K562 (cell line): ENCODE data around the gene CFAP70. TPM values are rescaled to one million over a fixed set of nuclear protein-coding genes. Genes with fewer than 3 reads are reported as not detected.

Experiments used
- FOXK1 ChIP-seq: sonication (generic); formaldehyde crosslinking; IDR thresholded peaks from 2 replicates; pipeline ENCODE4 v1.8.0; 2022; ENCODE audit warnings: missing genetic modification reagents, mild to moderate bottlenecking, borderline replicate concordance
- MAFG ChIP-seq: fragments of 450-650 bp; conservative IDR thresholded peaks from 2 replicates; pipeline ENCODE4 v1.6.1; 2016; ENCODE audit warnings: missing genetic modification characterization, missing compliant biosample characterization
- MYC ChIP-seq, 2 experiments: fragments of 250-450 bp in 1 of 2; sonication (Bioruptor Pico) in 1 of 2; IDR thresholded peaks; 2 replicates each; pipeline versions ENCODE4 v1.5.1 to v1.6.1; 2012 to 2021; ENCODE audit warnings: low read depth in 2 of 2, borderline replicate concordance in 1 of 2, improper control_type of control experiment in 1 of 2, low read length in 1 of 2, mild to moderate bottlenecking in 1 of 2, moderate library complexity in 1 of 2
- NEUROD1 ChIP-seq: fragments of 150-350 bp; IDR thresholded peaks from 2 replicates; pipeline ENCODE4 v1.6.1; 2014; ENCODE audit warnings: borderline replicate concordance, low read length, low read depth; ENCODE audit not compliant: partially characterized antibody
- TAL1 ChIP-seq: fragments of 450-650 bp; IDR thresholded peaks from 2 replicates; pipeline ENCODE4 v1.6.1; 2016; ENCODE audit warnings: mild to moderate bottlenecking
- ZBED1 ChIP-seq: IDR thresholded peaks from 2 replicates; pipeline ENCODE4 v1.6.1; 2014
- ZNF133 ChIP-seq: fragments of 250-450 bp; sonication (Bioruptor Pico); IDR thresholded peaks from 2 replicates; pipeline ENCODE4 v1.4.0; 2020; ENCODE audit warnings: mild to moderate bottlenecking
- polyA plus RNA-seq, 8 experiments: library from polyadenylated mRNA; depleted of rRNA in 4 of 8; stranded (reverse) in 5 of 8; unstranded in 3 of 8; fragments of >200 nt; fragmentation: Nextera tagmentation in 2 of 8; fragmentation: Illumina TruSeq in 1 of 8; extraction: Ambion mirVana in 2 of 8; extraction: Trizol in 1 of 8; gene quantifications; 2 replicates each; pipeline versions ENCODE4 v1.2.1 to v1.2.3, GENCODE V29; 2011 to 2014; ENCODE audit warnings: inconsistent platforms in 1 of 8, missing spikeins in 1 of 8
- total RNA-seq, 7 experiments: library from RNA; depleted of rRNA in 6 of 7; stranded (reverse); fragments of >200 nt in 6 of 7; fragmentation: Illumina TruSeq in 2 of 7; extraction: Trizol in 2 of 7; gene quantifications; 2 replicates each; pipeline versions ENCODE4 v1.2.1 to v1.2.3, GENCODE V29; 2011 to 2021; ENCODE audit warnings: low replicate concordance in 1 of 7
- TF ChIP-seq, protein P1 (sequence below), 3 experiments: fragments of 200-800 bp in 1 of 3; fragments of 250-450 bp in 1 of 3; fragments of 450-650 bp in 1 of 3; sonication (Bioruptor Pico) in 1 of 3; sonication (Bioruptor generic) in 1 of 3; formaldehyde crosslinking in 1 of 3; IDR thresholded peaks; 2 replicates each; pipeline versions ENCODE4 v1.6.1 to v1.8.0; 2016 to 2022; ENCODE audit warnings: mild to moderate bottlenecking in 2 of 3, missing genetic modification characterization in 2 of 3, missing compliant biosample characterization in 1 of 3, moderate library complexity in 1 of 3
- TF ChIP-seq, protein P2 (sequence below), 2 experiments: fragments of 450-650 bp; formaldehyde crosslinking in 1 of 2; IDR thresholded peaks; 2 replicates each; pipeline versions ENCODE4 v1.4.0 to v1.6.1; 2014 to 2020; ENCODE audit warnings: mild to moderate bottlenecking in 2 of 2, borderline replicate concordance in 1 of 2, low read depth in 1 of 2

The CFAP70 gene
- total and polyA plus RNA-seq, 9 of the 15 experiments (the other 6 are each of a cell fraction or from before 2014, with no cell fraction given), result 0.27 to 1.6 (median 0.86) TPM

DNA sequence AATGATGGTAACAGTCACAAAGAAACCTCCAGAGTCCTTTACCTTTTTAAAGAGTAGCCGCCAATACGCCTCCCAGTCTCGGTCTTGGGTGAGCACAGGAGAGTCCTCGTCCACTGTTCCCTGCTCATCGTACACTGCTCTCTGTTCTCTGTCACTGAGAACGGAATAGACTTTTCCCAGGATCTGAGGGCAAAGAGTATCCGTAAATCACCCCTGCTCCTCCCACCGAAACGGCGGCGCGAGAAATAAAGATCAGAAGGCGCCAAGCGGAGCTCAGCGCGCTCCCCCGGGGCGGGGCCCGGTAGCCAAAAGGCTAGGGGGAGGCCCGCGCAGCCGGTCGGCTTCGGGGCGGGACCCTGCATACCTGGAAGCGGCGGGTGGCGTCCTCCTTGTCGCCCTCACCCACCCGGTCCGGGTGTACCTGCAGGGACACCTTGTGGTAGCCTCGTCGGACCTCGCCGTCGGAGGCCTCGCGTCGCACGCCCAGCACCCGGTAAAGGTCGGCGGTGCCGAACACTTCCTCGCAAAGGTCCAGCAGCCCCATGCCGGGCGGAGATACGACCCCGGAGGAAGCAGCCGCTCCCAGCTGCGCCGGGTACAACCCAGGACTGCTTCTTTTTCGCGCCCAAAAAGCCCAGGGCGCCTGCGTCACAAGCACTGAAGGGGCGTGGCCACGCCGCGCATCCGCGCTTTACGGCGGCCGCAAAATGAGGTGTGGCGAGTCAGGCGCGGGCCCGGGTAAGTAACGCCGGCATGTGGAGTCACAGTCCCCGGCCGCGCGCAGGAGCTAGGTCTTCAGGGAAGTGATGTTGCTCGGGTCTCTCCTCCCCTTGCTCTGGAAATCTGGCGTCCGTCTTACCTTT, 111.8 kb downstream of the CFAP70 start, which contains the start of gene DNAJC9 (continued):
- TF ChIP-seq, protein P1, sequence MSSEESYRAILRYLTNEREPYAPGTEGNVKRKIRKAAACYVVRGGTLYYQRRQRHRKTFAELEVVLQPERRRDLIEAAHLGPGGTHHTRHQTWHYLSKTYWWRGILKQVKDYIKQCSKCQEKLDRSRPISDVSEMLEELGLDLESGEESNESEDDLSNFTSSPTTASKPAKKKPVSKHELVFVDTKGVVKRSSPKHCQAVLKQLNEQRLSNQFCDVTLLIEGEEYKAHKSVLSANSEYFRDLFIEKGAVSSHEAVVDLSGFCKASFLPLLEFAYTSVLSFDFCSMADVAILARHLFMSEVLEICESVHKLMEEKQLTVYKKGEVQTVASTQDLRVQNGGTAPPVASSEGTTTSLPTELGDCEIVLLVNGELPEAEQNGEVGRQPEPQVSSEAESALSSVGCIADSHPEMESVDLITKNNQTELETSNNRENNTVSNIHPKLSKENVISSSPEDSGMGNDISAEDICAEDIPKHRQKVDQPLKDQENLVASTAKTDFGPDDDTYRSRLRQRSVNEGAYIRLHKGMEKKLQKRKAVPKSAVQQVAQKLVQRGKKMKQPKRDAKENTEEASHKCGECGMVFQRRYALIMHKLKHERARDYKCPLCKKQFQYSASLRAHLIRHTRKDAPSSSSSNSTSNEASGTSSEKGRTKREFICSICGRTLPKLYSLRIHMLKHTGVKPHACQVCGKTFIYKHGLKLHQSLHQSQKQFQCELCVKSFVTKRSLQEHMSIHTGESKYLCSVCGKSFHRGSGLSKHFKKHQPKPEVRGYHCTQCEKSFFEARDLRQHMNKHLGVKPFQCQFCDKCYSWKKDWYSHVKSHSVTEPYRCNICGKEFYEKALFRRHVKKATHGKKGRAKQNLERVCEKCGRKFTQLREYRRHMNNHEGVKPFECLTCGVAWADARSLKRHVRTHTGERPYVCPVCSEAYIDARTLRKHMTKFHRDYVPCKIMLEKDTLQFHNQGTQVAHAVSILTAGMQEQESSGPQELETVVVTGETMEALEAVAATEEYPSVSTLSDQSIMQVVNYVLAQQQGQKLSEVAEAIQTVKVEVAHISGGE (CRISPR knock-in tag; IDR thresholded peaks at IDR 0.05), result peak in 1 of 3 experiments; percentile 80; a peak in 2 of 6 replicates
- TF ChIP-seq ZNF133 (CRISPR knock-in tag), result peak; percentile 31; the same call in 1 of the 2 replicates
- peak; percentile 37; the same call in 1 of the 2 replicates for TF ChIP-seq ZBED1
- no peak for TF ChIP-seq MAFG (tag)
- TF ChIP-seq, protein P2, sequence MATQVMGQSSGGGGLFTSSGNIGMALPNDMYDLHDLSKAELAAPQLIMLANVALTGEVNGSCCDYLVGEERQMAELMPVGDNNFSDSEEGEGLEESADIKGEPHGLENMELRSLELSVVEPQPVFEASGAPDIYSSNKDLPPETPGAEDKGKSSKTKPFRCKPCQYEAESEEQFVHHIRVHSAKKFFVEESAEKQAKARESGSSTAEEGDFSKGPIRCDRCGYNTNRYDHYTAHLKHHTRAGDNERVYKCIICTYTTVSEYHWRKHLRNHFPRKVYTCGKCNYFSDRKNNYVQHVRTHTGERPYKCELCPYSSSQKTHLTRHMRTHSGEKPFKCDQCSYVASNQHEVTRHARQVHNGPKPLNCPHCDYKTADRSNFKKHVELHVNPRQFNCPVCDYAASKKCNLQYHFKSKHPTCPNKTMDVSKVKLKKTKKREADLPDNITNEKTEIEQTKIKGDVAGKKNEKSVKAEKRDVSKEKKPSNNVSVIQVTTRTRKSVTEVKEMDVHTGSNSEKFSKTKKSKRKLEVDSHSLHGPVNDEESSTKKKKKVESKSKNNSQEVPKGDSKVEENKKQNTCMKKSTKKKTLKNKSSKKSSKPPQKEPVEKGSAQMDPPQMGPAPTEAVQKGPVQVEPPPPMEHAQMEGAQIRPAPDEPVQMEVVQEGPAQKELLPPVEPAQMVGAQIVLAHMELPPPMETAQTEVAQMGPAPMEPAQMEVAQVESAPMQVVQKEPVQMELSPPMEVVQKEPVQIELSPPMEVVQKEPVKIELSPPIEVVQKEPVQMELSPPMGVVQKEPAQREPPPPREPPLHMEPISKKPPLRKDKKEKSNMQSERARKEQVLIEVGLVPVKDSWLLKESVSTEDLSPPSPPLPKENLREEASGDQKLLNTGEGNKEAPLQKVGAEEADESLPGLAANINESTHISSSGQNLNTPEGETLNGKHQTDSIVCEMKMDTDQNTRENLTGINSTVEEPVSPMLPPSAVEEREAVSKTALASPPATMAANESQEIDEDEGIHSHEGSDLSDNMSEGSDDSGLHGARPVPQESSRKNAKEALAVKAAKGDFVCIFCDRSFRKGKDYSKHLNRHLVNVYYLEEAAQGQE (IDR thresholded peaks at IDR 0.05; ENCODE audit: borderline replicate concordance), result no peak; the same call in 1 of the 2 replicates
- TF ChIP-seq, protein P2 (CRISPR knock-in tag; IDR thresholded peaks at IDR 0.05; ENCODE audit: low read depth), result peak; percentile 91
- no peak for TF ChIP-seq TAL1
- peak; percentile 86 for TF ChIP-seq FOXK1 (CRISPR knock-in tag)
- peak; percentile 42 for TF ChIP-seq NEUROD1
- TF ChIP-seq MYC (IDR thresholded peaks at IDR 0.05; ENCODE audit: low read depth, low read length), result peak; percentile 93
- peak; percentile 90; the same call in 1 of the 2 replicates for TF ChIP-seq MYC (CRISPR knock-in tag; IDR thresholded peaks at IDR 0.05; ENCODE audit: borderline replicate concordance, low read depth)
